GM23338 (cell line): Measurements from ENCODE around the gene DNAJB6.

Experiments used
- CREB1 ChIP-seq: fragments of 250-450 bp; sonication (Bioruptor Pico); IDR thresholded peaks from 2 replicates; pipeline ENCODE4 v1.5.0; 2020; ENCODE audit warnings: low read depth, mild to moderate bottlenecking, moderate library complexity
- CTCF ChIP-seq, 2 experiments: fragments of 200-600 bp in 1 of 2; sonication (generic) in 1 of 2; conservative IDR thresholded peaks; 2 replicates each; pipeline versions ENCODE4 v1.5.1 to v1.6.1; 2016 to 2017; ENCODE audit warnings: antibody characterized with exemption in 2 of 2, low read depth in 2 of 2, mild to moderate bottlenecking in 2 of 2, moderate library complexity in 1 of 2
- EZH2 ChIP-seq: fragments of 200-600 bp; sonication (generic); IDR thresholded peaks from one replicate; pipeline ENCODE4 v1.8.0; 2017; ENCODE audit warnings: antibody characterized with exemption, mild to moderate bottlenecking, low read depth; ENCODE audit not compliant: unreplicated experiment
- EZH2phosphoT487 ChIP-seq: fragments of 200-600 bp; sonication (generic); IDR thresholded peaks from one replicate; pipeline ENCODE4 v1.8.1; 2018; ENCODE audit warnings: antibody characterized with exemption; ENCODE audit not compliant: unreplicated experiment
- JUNB ChIP-seq: IDR thresholded peaks from one replicate; pipeline ENCODE4 v1.6.1; 2016; ENCODE audit warnings: antibody characterized with exemption; ENCODE audit not compliant: unreplicated experiment
- NANOG ChIP-seq: IDR thresholded peaks from 2 replicates; pipeline ENCODE4 v1.6.1; 2016; ENCODE audit warnings: antibody characterized with exemption, borderline replicate concordance
- POLR2AphosphoS5 ChIP-seq: IDR thresholded peaks from 2 replicates; pipeline ENCODE4 v1.6.1; 2016; ENCODE audit warnings: antibody characterized with exemption, low read depth
- STAT1 ChIP-seq: IDR thresholded peaks from one replicate; pipeline ENCODE4 v1.6.1; 2016; ENCODE audit warnings: antibody characterized with exemption; ENCODE audit not compliant: unreplicated experiment
- ZNF331 ChIP-seq: fragments of 250-450 bp; sonication (Bioruptor Pico); IDR thresholded peaks from 2 replicates; pipeline ENCODE4 v1.5.0; 2020; ENCODE audit warnings: low read depth, mild to moderate bottlenecking, moderate library complexity
- TF ChIP-seq, protein P1 (sequence below): IDR thresholded peaks from one replicate; pipeline ENCODE4 v1.6.1; 2018; ENCODE audit warnings: antibody characterized with exemption; ENCODE audit not compliant: unreplicated experiment
- TF ChIP-seq, protein P2 (sequence below): IDR thresholded peaks from 2 replicates; pipeline ENCODE4 v1.6.1; 2016; ENCODE audit warnings: antibody characterized with exemption

- no peak for TF ChIP-seq CTCF (conservative IDR thresholded peaks at IDR 0.05; ENCODE audit: low read depth in 2 of 2)
- TF ChIP-seq, protein P1, sequence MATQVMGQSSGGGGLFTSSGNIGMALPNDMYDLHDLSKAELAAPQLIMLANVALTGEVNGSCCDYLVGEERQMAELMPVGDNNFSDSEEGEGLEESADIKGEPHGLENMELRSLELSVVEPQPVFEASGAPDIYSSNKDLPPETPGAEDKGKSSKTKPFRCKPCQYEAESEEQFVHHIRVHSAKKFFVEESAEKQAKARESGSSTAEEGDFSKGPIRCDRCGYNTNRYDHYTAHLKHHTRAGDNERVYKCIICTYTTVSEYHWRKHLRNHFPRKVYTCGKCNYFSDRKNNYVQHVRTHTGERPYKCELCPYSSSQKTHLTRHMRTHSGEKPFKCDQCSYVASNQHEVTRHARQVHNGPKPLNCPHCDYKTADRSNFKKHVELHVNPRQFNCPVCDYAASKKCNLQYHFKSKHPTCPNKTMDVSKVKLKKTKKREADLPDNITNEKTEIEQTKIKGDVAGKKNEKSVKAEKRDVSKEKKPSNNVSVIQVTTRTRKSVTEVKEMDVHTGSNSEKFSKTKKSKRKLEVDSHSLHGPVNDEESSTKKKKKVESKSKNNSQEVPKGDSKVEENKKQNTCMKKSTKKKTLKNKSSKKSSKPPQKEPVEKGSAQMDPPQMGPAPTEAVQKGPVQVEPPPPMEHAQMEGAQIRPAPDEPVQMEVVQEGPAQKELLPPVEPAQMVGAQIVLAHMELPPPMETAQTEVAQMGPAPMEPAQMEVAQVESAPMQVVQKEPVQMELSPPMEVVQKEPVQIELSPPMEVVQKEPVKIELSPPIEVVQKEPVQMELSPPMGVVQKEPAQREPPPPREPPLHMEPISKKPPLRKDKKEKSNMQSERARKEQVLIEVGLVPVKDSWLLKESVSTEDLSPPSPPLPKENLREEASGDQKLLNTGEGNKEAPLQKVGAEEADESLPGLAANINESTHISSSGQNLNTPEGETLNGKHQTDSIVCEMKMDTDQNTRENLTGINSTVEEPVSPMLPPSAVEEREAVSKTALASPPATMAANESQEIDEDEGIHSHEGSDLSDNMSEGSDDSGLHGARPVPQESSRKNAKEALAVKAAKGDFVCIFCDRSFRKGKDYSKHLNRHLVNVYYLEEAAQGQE, result no peak
- no peak for TF ChIP-seq EZH2
- TF ChIP-seq CREB1 (CRISPR knock-in tag), result no peak
- no peak for TF ChIP-seq POLR2AphosphoS5
- TF ChIP-seq, protein P2, sequence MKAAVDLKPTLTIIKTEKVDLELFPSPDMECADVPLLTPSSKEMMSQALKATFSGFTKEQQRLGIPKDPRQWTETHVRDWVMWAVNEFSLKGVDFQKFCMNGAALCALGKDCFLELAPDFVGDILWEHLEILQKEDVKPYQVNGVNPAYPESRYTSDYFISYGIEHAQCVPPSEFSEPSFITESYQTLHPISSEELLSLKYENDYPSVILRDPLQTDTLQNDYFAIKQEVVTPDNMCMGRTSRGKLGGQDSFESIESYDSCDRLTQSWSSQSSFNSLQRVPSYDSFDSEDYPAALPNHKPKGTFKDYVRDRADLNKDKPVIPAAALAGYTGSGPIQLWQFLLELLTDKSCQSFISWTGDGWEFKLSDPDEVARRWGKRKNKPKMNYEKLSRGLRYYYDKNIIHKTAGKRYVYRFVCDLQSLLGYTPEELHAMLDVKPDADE, result no peak
- TF ChIP-seq EZH2phosphoT487, result no peak
- no peak for TF ChIP-seq NANOG
- TF ChIP-seq JUNB, result no peak
- no peak for TF ChIP-seq ZNF331 (CRISPR knock-in tag)
- no peak for TF ChIP-seq STAT1
Measured at GRCh38 chr7:157423348-157423747, 86.5 kb downstream of the DNAJB6 start.
